ENCODE data around the gene SSBP3.

DNA sequence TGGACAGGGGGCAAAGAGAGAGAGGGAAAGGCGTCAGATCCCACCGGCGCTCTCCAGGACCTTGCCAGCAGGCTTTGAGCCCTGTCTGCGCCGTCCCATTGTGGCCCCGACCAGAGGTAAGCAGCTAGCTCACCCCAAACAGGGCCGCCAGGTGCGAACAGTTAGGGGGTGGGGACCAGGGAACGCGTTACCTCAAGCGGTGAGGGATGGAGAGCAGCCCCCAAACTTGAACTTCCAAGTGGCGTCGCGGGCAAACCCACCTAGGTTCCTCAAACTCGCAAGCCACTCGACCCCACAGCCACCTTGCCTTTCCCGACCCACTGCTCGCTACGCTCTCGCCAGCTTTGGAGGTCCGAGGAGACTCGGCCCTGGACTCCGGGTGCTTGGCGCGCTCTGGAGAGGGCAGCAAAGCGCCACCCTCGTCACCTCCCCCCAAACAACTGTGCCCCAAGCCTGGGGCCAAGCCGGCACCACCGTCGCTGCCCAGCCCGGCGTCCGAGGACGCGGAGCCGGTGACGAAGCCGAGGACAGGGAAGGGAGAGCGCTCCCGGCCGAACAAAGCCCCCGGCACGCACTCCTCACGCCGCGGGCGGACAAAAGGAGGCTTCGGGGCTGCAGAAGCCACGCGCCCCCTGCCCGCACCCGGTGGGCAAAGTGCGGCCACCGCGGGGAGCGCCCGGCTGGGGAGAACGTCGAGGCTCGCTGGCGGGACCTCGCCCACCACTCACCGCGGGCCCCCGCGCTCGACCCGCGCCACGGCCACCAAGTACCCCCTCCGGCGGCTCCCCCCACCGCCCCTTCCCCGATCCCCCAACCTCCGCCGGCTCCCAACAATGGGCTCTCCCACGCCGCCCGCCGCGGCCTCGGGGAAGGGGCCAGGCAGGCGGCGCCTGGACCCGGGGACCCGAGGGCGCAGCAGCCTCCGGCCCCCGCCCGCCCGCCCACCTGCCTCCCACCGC lies 976 bp downstream of the SSBP3 start:
- TF ChIP-seq, protein P1, sequence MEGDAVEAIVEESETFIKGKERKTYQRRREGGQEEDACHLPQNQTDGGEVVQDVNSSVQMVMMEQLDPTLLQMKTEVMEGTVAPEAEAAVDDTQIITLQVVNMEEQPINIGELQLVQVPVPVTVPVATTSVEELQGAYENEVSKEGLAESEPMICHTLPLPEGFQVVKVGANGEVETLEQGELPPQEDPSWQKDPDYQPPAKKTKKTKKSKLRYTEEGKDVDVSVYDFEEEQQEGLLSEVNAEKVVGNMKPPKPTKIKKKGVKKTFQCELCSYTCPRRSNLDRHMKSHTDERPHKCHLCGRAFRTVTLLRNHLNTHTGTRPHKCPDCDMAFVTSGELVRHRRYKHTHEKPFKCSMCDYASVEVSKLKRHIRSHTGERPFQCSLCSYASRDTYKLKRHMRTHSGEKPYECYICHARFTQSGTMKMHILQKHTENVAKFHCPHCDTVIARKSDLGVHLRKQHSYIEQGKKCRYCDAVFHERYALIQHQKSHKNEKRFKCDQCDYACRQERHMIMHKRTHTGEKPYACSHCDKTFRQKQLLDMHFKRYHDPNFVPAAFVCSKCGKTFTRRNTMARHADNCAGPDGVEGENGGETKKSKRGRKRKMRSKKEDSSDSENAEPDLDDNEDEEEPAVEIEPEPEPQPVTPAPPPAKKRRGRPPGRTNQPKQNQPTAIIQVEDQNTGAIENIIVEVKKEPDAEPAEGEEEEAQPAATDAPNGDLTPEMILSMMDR (IDR thresholded peaks at IDR 0.05): peak in 3 of 6 experiments; percentile 6 to 12 (median 11)
- TF ChIP-seq POLR2A (IDR thresholded peaks at IDR 0.05): no peak
